Transverse colon (tissue), 3 donors: ENCODE results near the gene SOBP.

Experiments
- EP300 ChIP-seq: sonication (generic); formaldehyde crosslinking; IDR thresholded peaks from one replicate; pipeline ENCODE4 v1.6.1; 2017; ENCODE audit warnings: antibody characterized with exemption, low read depth
- POLR2A ChIP-seq: fragments of 450-650 bp; IDR thresholded peaks from one replicate; pipeline ENCODE4 v1.6.1; 2016; ENCODE audit warnings: antibody characterized with exemption, mild to moderate bottlenecking, moderate library complexity
- TF ChIP-seq, protein P1 (sequence below), 5 experiments: fragments of 200-600 bp in 3 of 5; fragments of 450-650 bp in 2 of 5; sonication (generic) in 3 of 5; IDR thresholded peaks; 1 replicate in 2 of 5; 2 replicates in 3 of 5; pipeline ENCODE4 v1.5.1; 2016 to 2017; ENCODE audit warnings: antibody characterized with exemption in 5 of 5, inconsistent platforms in 3 of 5, mild to moderate bottlenecking in 2 of 5, moderate library complexity in 1 of 5

DNA sequence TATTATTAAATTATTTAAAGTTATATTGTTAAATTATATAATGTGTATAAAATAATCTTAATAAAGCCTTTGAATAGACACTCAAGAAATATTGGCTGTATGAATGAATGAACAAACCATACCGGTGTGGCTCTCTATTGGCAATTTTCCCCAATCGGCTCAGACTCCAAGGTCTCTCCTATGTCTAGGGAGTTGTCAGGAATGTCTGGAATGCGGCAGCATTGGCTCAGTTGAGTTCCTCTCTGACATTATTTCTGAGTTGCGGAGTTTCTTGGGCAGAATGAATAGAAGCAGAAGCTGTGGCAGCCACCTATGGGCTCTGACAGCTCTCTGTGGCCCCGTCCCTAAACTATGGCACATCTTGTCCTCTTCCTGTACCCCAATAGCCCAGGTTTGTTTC lies 111.0 kb downstream of the SOBP start:
- no peak for TF ChIP-seq POLR2A
- no peak for TF ChIP-seq EP300
- TF ChIP-seq, protein P1, sequence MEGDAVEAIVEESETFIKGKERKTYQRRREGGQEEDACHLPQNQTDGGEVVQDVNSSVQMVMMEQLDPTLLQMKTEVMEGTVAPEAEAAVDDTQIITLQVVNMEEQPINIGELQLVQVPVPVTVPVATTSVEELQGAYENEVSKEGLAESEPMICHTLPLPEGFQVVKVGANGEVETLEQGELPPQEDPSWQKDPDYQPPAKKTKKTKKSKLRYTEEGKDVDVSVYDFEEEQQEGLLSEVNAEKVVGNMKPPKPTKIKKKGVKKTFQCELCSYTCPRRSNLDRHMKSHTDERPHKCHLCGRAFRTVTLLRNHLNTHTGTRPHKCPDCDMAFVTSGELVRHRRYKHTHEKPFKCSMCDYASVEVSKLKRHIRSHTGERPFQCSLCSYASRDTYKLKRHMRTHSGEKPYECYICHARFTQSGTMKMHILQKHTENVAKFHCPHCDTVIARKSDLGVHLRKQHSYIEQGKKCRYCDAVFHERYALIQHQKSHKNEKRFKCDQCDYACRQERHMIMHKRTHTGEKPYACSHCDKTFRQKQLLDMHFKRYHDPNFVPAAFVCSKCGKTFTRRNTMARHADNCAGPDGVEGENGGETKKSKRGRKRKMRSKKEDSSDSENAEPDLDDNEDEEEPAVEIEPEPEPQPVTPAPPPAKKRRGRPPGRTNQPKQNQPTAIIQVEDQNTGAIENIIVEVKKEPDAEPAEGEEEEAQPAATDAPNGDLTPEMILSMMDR (IDR thresholded peaks at IDR 0.05): no peak
